GM18526 (cell line): Measurements from ENCODE around the gene CYSRT1.

Experiments used
- POLR2A ChIP-seq: IDR thresholded peaks from 3 replicates; pipeline ENCODE4 v1.6.1; 2011; ENCODE audit not compliant: insufficient read length; ENCODE audit errors: extremely low read depth

CYSRT1 gene, protein sequence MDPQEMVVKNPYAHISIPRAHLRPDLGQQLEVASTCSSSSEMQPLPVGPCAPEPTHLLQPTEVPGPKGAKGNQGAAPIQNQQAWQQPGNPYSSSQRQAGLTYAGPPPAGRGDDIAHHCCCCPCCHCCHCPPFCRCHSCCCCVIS

DNA sequence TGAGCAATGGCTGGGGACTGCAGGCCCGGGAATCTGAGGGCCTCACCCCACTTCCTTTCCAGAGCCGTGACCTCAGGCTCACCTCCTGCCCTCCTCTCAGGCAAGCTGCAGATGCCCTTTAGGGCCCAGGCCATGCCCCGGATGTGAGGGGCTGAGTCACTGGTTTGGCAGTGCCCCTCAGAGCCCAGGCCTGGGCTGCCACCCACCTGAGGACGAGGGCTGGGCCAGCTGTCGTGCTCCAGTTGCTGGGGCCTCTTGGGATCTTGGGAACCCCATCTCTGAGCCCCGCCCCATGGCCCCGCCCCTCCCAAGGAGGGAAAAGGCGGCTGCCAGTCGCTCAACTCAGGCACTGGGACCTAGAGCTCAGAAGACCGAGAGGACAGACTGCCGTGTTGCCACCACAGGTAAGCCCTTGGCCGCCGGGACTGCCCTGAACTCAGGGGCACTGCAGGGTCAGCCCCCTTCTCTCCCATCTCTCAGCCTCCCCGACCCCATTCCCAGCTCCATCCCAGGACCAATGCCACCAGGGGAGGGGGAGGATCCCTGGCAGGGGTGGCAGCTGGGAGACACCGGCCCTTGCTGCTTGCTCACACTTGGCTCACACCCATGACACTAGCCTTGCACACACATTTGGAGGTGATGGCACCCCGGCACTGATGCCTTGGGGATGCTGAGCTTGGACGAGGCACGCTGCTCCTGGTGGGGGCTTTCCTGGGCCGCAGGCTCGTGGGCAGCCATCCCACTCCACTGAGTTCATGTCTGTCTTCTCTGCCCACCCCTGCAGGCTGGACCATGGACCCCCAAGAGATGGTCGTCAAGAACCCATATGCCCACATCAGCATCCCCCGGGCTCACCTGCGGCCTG, at the start of gene CYSRT1:
TSS of gene CYSRT1 (plus strand) at position 345 of the 865 bp plus-strand sequence. CDS start at position 793, 448 bp downstream.
- TF ChIP-seq POLR2A, result no peak

DNA sequence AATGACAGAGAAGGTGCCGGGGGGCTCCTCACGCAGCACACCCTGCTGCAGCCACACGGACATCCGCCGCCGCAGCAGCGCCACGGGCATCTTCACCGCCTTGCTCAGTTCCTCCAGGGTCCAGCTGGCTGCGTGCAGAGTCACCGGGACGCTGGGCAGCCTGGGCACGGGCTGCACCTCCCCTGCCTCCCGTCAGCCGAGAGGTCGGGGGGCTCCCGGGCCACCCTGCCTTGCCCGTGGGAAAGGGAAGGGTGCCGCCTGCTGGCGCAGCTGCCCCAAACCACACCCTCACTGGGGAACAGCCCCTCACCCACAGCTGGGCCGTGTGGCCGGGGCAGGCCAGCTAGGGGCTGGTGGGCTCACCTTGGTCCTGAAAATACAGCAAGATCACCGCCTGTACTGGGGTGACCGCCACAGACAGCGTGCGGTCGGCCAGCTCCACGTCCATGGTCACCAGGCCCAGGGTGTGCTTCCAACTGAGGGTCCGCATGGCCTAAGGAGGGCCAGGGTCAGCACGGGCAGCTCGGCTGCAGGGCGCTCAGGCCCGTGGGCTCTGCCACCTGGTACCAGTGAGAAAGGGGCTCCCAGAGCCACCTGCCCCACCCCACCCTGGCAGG, 49.5 kb upstream of the CYSRT1 start:
- no peak for TF ChIP-seq POLR2A

DNA sequence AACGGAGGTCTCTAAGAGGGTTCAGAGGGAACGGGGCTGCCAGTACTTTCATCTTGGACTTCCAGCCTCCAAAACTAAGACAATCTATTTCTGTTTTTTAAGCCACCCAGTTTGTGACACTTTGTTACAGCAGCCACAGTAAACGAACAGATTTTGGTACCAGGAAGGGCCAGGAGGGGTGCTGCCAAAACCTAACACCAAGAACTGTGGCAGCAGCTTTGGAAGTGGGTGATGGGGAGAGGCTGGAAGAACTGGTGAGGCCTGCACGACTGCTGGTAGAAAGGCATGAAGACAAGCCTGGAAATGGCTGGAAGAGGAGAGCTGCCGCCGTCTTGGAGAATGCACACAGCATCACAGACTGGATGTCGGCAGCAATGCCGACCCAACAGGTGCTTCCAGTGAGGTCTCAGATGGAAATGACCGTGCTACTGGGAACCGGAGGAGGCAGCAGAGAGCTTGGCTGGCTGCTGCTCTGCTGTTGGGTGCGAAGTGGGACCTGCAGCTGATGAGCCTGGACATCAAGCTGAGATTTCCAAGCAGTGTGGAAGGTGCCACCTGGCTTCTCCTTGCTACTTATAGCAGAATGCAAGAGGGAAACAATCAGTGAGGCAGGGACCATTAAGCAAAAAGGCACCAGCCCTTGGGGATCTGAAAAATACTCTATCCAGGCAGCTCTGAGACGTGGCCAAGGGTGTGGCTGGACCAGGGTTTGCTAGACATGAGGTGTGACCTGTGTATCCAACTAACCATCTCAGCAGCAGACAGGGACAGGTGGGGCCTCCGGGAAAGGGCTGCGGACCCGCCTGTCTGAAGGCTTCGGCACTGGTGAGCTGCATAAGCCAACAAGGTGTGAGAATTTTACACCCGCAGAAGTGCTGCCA, 48.4 kb upstream of the CYSRT1 start:
- TF ChIP-seq POLR2A, result no peak

DNA sequence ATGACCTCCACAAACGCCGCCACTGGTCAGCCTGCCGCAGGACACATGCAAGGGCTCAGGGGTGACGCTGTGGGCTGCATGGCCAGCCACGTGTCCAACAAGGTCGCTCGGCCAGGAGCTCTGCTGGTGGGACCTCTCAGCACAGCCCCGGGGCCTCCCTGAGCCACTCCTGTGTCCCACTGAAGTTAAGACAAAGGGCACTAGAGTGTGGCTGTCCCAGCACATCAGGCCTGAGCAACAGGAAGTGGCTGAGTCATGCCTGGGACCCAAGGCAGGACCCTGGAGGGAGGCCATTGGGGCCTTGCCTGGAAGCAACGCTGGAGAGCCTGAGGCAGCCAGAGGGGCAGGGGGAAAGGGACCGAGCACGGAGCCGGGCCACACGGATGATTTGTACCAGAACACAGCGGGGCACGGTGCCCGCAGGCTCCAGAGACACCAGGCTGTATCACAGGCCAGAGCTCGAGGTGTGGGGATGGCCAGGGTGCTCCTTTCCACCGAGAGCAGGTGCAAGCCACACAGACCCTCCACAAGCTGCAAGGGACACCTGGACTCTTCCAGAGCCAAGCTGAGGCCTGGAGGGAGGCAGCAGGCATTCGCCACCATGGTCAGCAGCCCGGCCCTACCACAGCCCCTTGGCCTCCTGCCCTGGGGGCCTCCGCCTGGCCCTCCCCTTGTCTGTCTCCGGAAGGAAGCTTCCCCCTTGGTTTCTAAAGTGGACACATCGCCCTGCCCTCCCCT, 46.6 kb upstream of the CYSRT1 start:
- TF ChIP-seq POLR2A, result no peak

DNA sequence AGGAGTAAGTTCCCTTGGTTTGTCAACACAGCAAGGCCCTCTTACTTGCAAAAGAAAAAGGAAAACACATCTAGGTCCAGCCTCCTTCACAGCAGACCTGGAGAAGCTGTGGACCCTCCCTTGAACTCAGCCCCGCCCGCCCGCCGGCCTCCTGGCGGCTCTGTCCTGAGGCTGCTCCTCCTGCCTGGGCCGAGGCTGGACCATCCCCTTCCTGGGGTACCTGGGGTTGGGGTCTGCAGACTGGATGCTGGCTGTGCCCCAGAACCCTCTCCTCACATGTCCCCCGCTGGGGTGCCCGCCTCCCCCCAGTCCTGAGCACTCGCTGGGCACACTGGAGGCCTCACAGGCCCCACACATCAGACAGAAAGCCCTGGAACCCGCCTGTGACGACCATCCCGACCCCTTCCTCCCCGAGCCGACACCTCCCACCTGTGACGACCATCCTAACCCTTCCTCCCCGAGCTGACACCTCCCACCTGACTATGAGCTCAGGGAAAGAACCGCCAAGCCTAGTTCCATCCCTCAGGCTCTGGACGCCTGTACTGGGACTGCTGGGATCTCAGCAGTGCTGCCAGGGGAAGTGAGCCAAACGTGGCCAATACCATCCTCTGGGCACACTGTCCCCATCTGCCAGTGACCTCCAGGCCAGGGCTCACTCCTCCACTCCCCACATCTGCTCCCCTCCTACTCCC, 45.9 kb upstream of the CYSRT1 start:
- no peak for TF ChIP-seq POLR2A

DNA sequence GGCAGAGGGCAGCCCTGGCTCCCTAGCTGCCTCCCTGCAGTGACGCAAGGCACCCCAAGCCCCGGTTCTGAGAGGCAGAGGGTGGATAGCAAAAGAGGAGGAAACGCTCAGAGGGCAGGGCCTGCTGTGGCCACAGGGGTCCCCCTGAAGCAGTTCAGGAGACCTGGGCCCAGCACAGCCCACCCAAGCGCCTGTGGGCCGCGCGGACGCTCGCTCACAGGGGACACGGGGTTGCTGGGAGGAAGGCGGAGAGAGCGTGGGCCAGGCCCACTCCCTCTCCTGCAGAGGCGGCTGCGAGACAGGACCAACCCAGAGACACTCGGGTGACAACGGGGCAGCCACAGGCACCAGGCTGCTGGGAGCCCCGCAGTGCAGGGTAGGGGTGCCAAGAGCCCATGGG, 45.2 kb upstream of the CYSRT1 start:
- no peak for TF ChIP-seq POLR2A

DNA sequence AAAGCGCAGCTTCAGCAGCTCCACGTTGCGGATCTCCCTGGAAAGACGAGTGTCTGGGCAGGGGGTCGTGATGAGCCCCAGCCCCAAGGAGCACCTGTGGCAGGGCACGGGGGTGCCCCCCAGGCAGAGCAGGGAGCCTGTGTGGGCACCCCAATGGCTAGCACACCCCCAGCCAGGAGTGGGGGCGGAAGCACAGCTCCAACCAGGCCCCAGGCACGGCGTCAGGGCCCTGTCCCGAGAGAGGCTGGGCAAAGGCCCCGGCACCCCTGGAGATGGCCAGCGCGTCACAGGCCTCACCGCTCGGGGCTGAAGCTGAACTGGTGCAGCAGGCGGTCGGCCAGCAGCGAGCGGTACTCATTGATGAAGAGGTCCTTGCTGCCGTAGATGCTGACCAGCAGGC, 44.5 kb upstream of the CYSRT1 start:
- no peak for TF ChIP-seq POLR2A

DNA sequence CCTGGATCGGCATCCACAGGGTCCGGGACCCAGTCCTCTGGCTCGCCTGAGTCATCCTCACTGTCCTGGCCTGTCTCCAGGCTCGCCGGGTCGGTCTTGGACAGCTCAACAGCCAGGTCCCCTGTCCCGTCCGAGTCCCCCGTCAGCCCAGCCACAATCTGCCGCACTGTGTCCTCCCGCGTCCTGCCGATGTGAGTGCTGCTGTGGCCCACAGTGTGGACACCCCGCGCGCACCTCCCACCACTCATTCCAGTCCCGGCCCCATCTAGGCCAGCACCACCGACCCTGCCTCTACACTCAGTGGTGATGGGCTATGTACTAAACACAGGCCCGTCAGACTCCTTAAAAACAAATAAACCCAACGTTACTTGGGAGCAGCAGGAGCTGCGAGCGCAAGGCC, 43.3 kb upstream of the CYSRT1 start:
- TF ChIP-seq POLR2A, result no peak

DNA sequence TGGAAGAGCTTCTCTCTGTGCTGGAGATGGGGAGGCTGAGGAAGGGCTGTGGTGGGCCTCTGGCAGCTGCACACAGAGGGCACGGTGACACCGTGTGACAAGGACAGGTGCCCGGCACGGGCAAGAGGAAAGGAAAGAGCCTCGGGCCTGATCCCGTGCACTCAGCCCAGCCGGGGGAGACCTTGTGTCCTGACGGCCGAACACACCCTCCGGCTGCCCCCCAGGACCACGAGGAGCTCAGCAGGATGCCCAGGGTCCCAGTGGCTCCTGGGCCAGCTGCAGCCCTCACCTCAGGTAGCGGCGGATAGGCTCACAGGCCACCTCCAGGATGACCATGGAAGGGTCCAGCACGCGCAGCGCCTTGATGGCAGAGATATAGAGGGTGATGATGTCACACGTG, 42.1 kb upstream of the CYSRT1 start:
- TF ChIP-seq POLR2A, result no peak

DNA sequence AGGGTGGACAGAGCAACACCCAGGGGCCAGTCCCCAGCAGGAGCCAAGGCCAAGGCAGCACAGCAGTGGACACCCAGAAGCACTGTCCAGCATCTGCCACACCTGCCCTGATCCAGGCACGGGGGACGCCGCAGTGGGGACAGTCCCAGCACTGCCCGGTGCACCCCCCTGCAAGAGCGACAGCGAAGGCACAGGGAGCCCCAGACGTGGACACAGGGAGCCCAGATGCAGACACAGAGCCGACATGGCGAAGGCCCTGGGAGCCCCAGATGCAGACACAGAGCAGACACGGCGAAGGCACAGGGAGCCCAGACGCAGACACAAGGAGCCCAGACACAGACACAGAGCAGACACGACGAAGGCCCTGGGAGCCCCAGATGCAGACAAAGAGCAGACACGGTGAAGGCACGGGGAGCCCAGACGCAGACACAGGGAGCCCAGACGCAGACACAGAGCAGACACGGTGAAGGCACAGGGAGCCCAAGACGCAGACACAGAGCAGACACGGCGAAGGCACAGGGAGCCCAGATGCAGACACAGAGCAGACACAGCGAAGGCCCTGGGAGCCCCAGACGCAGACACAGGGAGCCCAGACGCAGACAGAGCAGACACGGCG, 40.9 kb upstream of the CYSRT1 start:
- no peak for TF ChIP-seq POLR2A

DNA sequence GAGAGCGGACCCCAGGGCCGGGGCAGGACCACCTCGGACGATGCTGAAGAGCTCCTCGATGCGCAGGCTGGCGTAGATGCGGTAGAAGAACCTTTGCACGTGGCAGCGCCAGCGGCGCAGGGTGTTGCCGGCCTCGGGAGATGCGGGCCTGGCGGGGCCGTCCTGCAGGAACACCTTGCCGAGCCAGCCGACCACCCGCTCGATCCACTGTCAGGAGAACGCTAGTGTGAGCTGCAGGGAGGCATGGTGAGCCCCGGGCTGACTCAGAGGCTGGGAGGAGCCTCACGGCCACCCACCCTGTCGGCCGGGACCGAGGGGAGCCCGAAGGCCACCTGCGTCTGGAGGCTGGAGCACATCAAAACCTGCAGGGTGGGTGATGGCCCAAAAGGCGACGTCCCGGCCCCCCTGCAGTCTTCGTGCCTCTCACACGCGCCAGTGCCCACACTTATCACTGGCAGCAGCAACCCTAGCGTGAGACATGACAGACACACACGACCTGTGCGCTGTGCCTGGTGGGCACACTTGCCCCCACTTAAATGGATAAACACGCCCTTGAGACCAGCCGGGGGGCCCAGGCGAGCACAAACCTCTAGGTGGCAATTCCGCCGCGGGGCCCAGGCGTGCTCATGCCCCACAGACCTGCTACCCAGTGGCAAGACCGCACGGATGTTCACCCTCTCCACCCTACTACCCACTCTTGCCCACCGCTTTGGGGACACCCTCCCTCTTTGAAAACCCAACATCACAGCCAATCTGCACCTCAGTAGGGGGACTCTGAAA, 39.9 kb upstream of the CYSRT1 start:
- TF ChIP-seq POLR2A, result no peak

DNA sequence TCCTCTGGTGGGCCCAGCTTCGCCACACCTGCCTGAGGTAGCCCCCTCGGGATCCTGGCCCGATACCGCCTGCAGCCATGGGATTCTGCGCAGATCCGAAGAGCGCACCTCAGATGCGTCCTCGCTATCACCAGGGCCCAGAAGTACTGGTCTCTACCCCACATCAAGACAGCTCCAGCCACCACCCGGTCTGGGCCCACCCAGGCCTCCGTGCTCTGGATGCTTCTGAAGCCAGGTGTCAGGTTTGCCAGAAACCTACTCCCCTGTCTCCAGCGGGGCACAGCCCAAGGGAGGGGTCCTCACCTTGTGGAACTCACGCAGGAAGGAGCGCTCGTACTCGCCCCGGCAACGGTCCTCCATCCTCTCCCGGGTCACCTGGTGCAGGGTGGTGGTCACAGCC, 39.1 kb upstream of the CYSRT1 start:
- no peak for TF ChIP-seq POLR2A

DNA sequence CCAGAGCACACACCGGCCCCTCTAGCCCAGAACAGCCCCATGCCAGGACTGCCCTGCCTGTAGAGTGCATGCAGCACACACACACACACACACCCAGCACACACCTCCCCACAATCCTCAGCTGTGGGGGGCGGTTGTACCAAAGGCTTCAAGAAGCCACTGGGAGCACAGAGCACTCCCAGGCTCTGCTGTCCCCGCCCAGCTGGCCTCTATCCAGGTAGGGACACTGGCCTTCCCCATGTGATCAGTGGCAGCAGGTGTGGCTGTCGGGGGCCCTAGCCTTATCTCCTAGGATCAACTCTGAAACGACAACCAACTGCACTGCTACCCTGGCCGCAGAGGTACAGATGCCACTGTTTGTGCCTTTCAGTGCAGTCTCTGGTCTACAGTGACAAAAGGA, 38.6 kb upstream of the CYSRT1 start:
- TF ChIP-seq POLR2A, result no peak
